ENCODE results near the gene MICAL1. TPM values are rescaled to one million over a fixed set of nuclear protein-coding genes. Genes with fewer than 3 reads are reported as not detected.

The MICAL1 gene
- total and polyA plus RNA-seq, 2 of the 8 experiments (the other 6 are each of a cell fraction or from before 2014, with no cell fraction given): 42.5 to 55.4 TPM

- Histone ChIP-seq H3K27ac (ENCODE audit: low read depth, low read length) (no peak overlapping the region), H2BK12ac (ENCODE audit: low read depth, low read length) (no peak overlapping the region), H3K79me2 (ENCODE audit: control insufficient read depth in 1 of 2, insufficient read depth in 2 of 2, low read length in 2 of 2) (peaks cover 0 to 3% of the 10 kb centered on the region in 2 experiments; a peak in 1 of 4 replicates), H3K14ac (ENCODE audit: insufficient read length) (no peak overlapping the region), H4K8ac (ENCODE audit: extremely low read depth, insufficient read depth, low read length) (no peak overlapping the region), H2BK120ac (replicated peaks; ENCODE audit: low read depth, low read length) (no peak overlapping the region), H3K56ac (replicated peaks; ENCODE audit: insufficient read length, low read depth, low read length) (no peak overlapping the region), H3K9me3 (ENCODE audit: insufficient read depth in 2 of 2, low read depth in 1 of 2, low read length in 1 of 2) (no peaks in the 10 kb centered on the region), H3K4me1 (replicated peaks in 1 of 4; ENCODE audit: control insufficient read depth in 3 of 4, insufficient read depth in 4 of 4, low read length in 3 of 4) (peaks cover 2 to 9% (median 5%) of the 10 kb centered on the region in 4 experiments), H3K18ac (ENCODE audit: extremely low read depth, low read length) (no peak overlapping the region), H3K27me3 (replicated peaks in 1 of 4; ENCODE audit: control insufficient read depth in 3 of 4, extremely low read depth in 1 of 4, insufficient read depth in 3 of 4, low read length in 3 of 4) (peaks cover 0 to 2% (median 0%) of the 10 kb centered on the region in 4 experiments; a peak in 1 of 7 replicates), H2AK5ac (ENCODE audit: low read depth, low read length) (no peak overlapping the region), H4K20me1 (replicated peaks in 1 of 2; ENCODE audit: control insufficient read depth in 1 of 2, insufficient read depth in 2 of 2, low read length in 2 of 2) (peaks cover 6 to 14% of the 10 kb centered on the region in 2 experiments), H3K36me3 (ENCODE audit: control insufficient read depth in 2 of 4, insufficient read depth in 4 of 4, low read length in 3 of 4) (peaks cover 11 to 44% (median 23%) of the 10 kb centered on the region in 4 experiments; a peak in 6 of 8 replicates), H2BK5ac (ENCODE audit: low read depth, low read length) (no peak overlapping the region; the same call in 1 of the 2 replicates), H3K9ac (replicated peaks in 1 of 4; ENCODE audit: extremely low read depth in 1 of 4, low read depth in 3 of 4, low read length in 3 of 4) (no peak overlapping the region), H3K79me1 (ENCODE audit: low read depth, low read length) (no peaks in the 10 kb centered on the region; the same call in none of the 2 replicates), H2BK15ac (ENCODE audit: low read length) (no peak overlapping the region), H4K5ac (ENCODE audit: insufficient read length, low read depth, low read length) (no peak overlapping the region), H3K4ac (replicated peaks; ENCODE audit: insufficient read length, low read depth, low read length) (no peak overlapping the region), H3K23ac (ENCODE audit: insufficient read length) (no peak overlapping the region), H4K91ac (replicated peaks; ENCODE audit: insufficient read length, low read length) (no peak overlapping the region), H3K4me2 (ENCODE audit: insufficient read depth in 1 of 2, low read depth in 2 of 2, low read length in 2 of 2) (no peak overlapping the region), H2AFZ (ENCODE audit: low read length) (no peak overlapping the region), H3K23me2 (ENCODE audit: low read depth, low read length) (peaks cover 5% of the 10 kb centered on the region; the same call in 1 of the 2 replicates), H3K4me3 (ENCODE audit: extremely low read depth in 1 of 4, insufficient read depth in 2 of 4, low read depth in 3 of 4, low read length in 4 of 4) (no peak overlapping the region), H2BK20ac (ENCODE audit: low read length) (no peak overlapping the region)
- 91% methylated on average over 10 of the region's 10 CpGs; no CpG with 5 or more reads in 1 of the 2 experiments for WGBS, 2 experiments (ENCODE audit: extremely low coverage in 1 of 2, insufficient coverage in 1 of 2, insufficient read length in 1 of 2, insufficient replicate concordance in 2 of 2, low coverage in 1 of 2, low lambda C conversion rate in 2 of 2, missing lambda C conversion rate in 1 of 2)
- CTCF ChIA-PET (ENCODE audit: partially characterized antibody): interaction anchor here (0.6 to 6.1 kb wide), 7 partner anchors 10 to 610 kb away, joined by 3 to 63 read pairs (median 4); partner anchors contain the start of gene MICAL1
- no peak for DNase-seq (ENCODE audit: low read depth in 1 of 2, low spot score in 2 of 2)
- POLR2A ChIA-PET (ENCODE audit: partially characterized antibody): interaction anchor here (1.7 to 5.8 kb wide), 2 partner anchors 10 to 26 kb away, joined by 5 to 85 read pairs; partner anchors contain the start of gene MICAL1
- FAIRE-seq: no peak
Measured at GRCh38 chr6:109443425-109443950, 12.1 kb downstream of the MICAL1 start.

Data from H1 (cell line).